Measurements from ENCODE around the gene OR2M5.

GRCh38 chr1:248152056-248152827 lies 7.3 kb downstream of the OR2M5 start:
- TF ChIP-seq CTCF (conservative IDR thresholded peaks at IDR 0.05 in 1 of 2, IDR thresholded peaks at IDR 0.05 in 1 of 2; ENCODE audit: low read depth in 1 of 2, low read length in 2 of 2) (no peak), EZH2 (IDR thresholded peaks at IDR 0.05; ENCODE audit: low read length, missing control alignments) (no peak)

Measured in fibroblast of lung (primary cell).